K562 (cell line): ENCODE results near the gene FMN2. TPM values are rescaled to one million over a fixed set of nuclear protein-coding genes. Genes with fewer than 3 reads are reported as not detected.

Experiments used
- ATAC-seq: fragments of 200-7000 bp; cut with Tn5 transposase; 3 replicates; pipeline ENCODE4 v1.9.1; 2020; ENCODE audit warnings: moderate library complexity
- BruUV-seq: library from RNA; stranded (reverse); fragments of 400-500 nt; replicated peaks from 2 replicates; lab custom pipeline; 2021; lab: Mats Ljungman, UMichigan
- CTCF ChIA-PET: fragments of 300-600 bp; formaldehyde crosslinking; extraction: SDS; loops from one replicate; lab custom pipeline; 2021; ENCODE audit warnings: low intra/inter-chr PET ratio; lab: Yijun Ruan, JAX
- POLR2A ChIA-PET: fragments of 300-600, 350-650 bp; sonication (Branson Sonifier 250); formaldehyde crosslinking; extraction: SDS; loops from one replicate; lab custom pipeline; 2021; ENCODE audit warnings: antibody characterized with exemption, inconsistent platforms; lab: Yijun Ruan, JAX
- DNase-seq, 4 experiments: peaks; one replicate each; pipeline versions ENCODE4 v3.0.0 to v3.0.0-alpha.2; 2011 to 2018; ENCODE audit warnings: low spot score in 3 of 4, mixed read lengths in 3 of 4; ENCODE audit errors: extremely low read depth in 1 of 4
- FAIRE-seq: peaks from 2 replicates; lab custom pipeline; 2011; peaks lifted over from hg19 to GRCh38; lab: Jason Lieb, UNC
- H2AFZ ChIP-seq: 2 replicates; pipeline ENCODE4 v1.6.0; 2011; ENCODE audit warnings: low read depth, low read length, control low read depth, inconsistent platforms
- H3K27ac ChIP-seq: fragments of 200-600 bp; 3 replicates; pipeline ENCODE4 v1.8.0; 2011; ENCODE audit warnings: low read depth, mild to moderate bottlenecking, control low read depth, inconsistent platforms, low read length, moderate library complexity, mixed read lengths; ENCODE audit errors: extremely low read depth
- H3K27me3 ChIP-seq, 2 experiments: fragments of 300-600 bp in 1 of 2; 2 replicates in 1 of 2; 3 replicates in 1 of 2; pipeline versions ENCODE4 v1.6.0 to v1.8.0; 2011; ENCODE audit warnings: inconsistent platforms in 2 of 2, low read length in 2 of 2, mild to moderate bottlenecking in 1 of 2, mixed read lengths in 1 of 2, moderate library complexity in 1 of 2; ENCODE audit not compliant: control insufficient read depth in 2 of 2, insufficient read depth in 2 of 2
- H3K36me3 ChIP-seq: fragments of 300-600 bp; 3 replicates; pipeline ENCODE4 v1.8.0; 2011; ENCODE audit warnings: mild to moderate bottlenecking, low read length, inconsistent platforms; ENCODE audit not compliant: control insufficient read depth, insufficient read depth
- H3K4me1 ChIP-seq, 2 experiments: fragments of 200-600 bp in 1 of 2; replicated peaks in 1 of 2; 2 replicates in 1 of 2; 3 replicates in 1 of 2; pipeline versions ENCODE4 v1.5.1 to v1.8.0; 2011; ENCODE audit warnings: inconsistent platforms in 2 of 2, low read length in 2 of 2, mild to moderate bottlenecking in 1 of 2, mixed read lengths in 1 of 2, moderate library complexity in 1 of 2; ENCODE audit not compliant: control insufficient read depth in 2 of 2, insufficient read depth in 2 of 2
- H3K4me2 ChIP-seq: 2 replicates; pipeline ENCODE4 v1.6.1; 2011; ENCODE audit warnings: low read length, control low read depth, inconsistent platforms, mixed read lengths; ENCODE audit not compliant: insufficient read depth
- H3K4me3 ChIP-seq: fragments of 200-600 bp; sonication (generic), shearing (Covaris generic); 2 replicates; pipeline ENCODE4 v1.5.1; 2016; ENCODE audit warnings: control low read depth, inconsistent platforms
- H3K79me2 ChIP-seq: fragments of 200-600 bp; 3 replicates; pipeline ENCODE4 v1.8.0; 2011; ENCODE audit warnings: low read length, inconsistent platforms; ENCODE audit not compliant: control insufficient read depth, insufficient read depth
- H3K9ac ChIP-seq, 2 experiments: 2 replicates each; pipeline versions ENCODE4 v1.6.0 to v1.6.1; 2011; ENCODE audit warnings: low read depth in 2 of 2, low read length in 2 of 2, control low read depth in 1 of 2, inconsistent platforms in 1 of 2, mild to moderate bottlenecking in 1 of 2, mixed read lengths in 1 of 2; ENCODE audit not compliant: insufficient read depth in 1 of 2
- H3K9me1 ChIP-seq: one replicate; pipeline ENCODE4 v1.6.0; 2011; ENCODE audit warnings: inconsistent platforms, mild to moderate bottlenecking, low read length, moderate library complexity; ENCODE audit not compliant: control insufficient read depth, insufficient read depth
- H3K9me3 ChIP-seq: replicated peaks from 2 replicates; pipeline ENCODE4 v1.5.1; 2011; ENCODE audit warnings: low read depth, low read length, inconsistent platforms; ENCODE audit not compliant: control insufficient read depth, insufficient read depth
- H4K20me1 ChIP-seq: replicated peaks from 2 replicates; pipeline ENCODE4 v1.6.1; 2011; ENCODE audit warnings: low read length, inconsistent platforms, mixed read lengths; ENCODE audit not compliant: control insufficient read depth, insufficient read depth
- CREBBP ChIP-seq: IDR thresholded peaks from one replicate; pipeline ENCODE4 v1.6.1; 2012; ENCODE audit warnings: low read depth, mild to moderate bottlenecking, control low read depth, inconsistent platforms, low read length
- FOSL1 ChIP-seq: fragments of 200-800 bp; sonication (Bioruptor generic); conservative IDR thresholded peaks from 2 replicates; pipeline ENCODE4 v1.6.1; 2016; ENCODE audit warnings: missing genetic modification characterization, missing compliant biosample characterization
- FOXA3 ChIP-seq, 2 experiments: fragments of 450-650 bp in 1 of 2; sonication (generic) in 1 of 2; formaldehyde crosslinking; IDR thresholded peaks in 1 of 2; conservative IDR thresholded peaks in 1 of 2; 2 replicates each; pipeline versions ENCODE4 v1.4.0 to v1.8.0; 2020 to 2022; ENCODE audit warnings: mild to moderate bottlenecking in 2 of 2, missing genetic modification reagents in 1 of 2
- FOXK1 ChIP-seq: sonication (generic); formaldehyde crosslinking; IDR thresholded peaks from 2 replicates; pipeline ENCODE4 v1.8.0; 2022; ENCODE audit warnings: missing genetic modification reagents, mild to moderate bottlenecking, borderline replicate concordance
- NFRKB ChIP-seq: fragments of 450-650 bp; IDR thresholded peaks from 2 replicates; pipeline ENCODE4 v1.6.1; 2016; ENCODE audit warnings: low read depth
- POLR2A ChIP-seq: fragments of 450-650 bp; conservative IDR thresholded peaks from 2 replicates; pipeline ENCODE4 v1.6.1; 2016
- TSC22D4 ChIP-seq: fragments of 450-650 bp; IDR thresholded peaks from 2 replicates; pipeline ENCODE4 v1.6.1; 2016; ENCODE audit warnings: missing genetic modification characterization, missing biosample characterization, control low read depth
- ZBTB1 ChIP-seq: sonication (generic); formaldehyde crosslinking; IDR thresholded peaks from 2 replicates; pipeline ENCODE4 v1.8.1; 2023; ENCODE audit warnings: missing genetic modification reagents, low read depth, mild to moderate bottlenecking, borderline replicate concordance
- WGBS: fragments of 100-300 bp; shearing (Covaris generic); methylation state at CpG from one replicate; pipeline ENCODE4 v1.1.6; 2016; ENCODE audit warnings: low coverage, mixed read lengths; ENCODE audit not compliant: insufficient coverage; ENCODE audit errors: missing lambda C conversion rate; 5-methylcytosine and 5-hydroxymethylcytosine counted together
- in situ Hi-C: fragments of 300-500 bp; cut with MboI; formaldehyde crosslinking; loops from 4 replicates; pipeline ENCODE4 v1.15.0; 2018; ENCODE audit warnings: inconsistent platforms, mixed read lengths
- intact Hi-C: fragments of 100-400 bp; cut with micrococcal nuclease; formaldehyde crosslinking; loops from 2 replicates; pipeline ENCODE4 v1.14.2; 2022
- polyA plus RNA-seq, 8 experiments: library from polyadenylated mRNA; depleted of rRNA in 4 of 8; stranded (reverse) in 5 of 8; unstranded in 3 of 8; fragments of >200 nt; fragmentation: Nextera tagmentation in 2 of 8; fragmentation: Illumina TruSeq in 1 of 8; extraction: Ambion mirVana in 2 of 8; extraction: Trizol in 1 of 8; gene quantifications; 2 replicates each; pipeline versions ENCODE4 v1.2.1 to v1.2.3, GENCODE V29; 2011 to 2014; ENCODE audit warnings: inconsistent platforms in 1 of 8, missing spikeins in 1 of 8
- total RNA-seq, 7 experiments: library from RNA; depleted of rRNA in 6 of 7; stranded (reverse); fragments of >200 nt in 6 of 7; fragmentation: Illumina TruSeq in 2 of 7; extraction: Trizol in 2 of 7; gene quantifications; 2 replicates each; pipeline versions ENCODE4 v1.2.1 to v1.2.3, GENCODE V29; 2011 to 2021; ENCODE audit warnings: low replicate concordance in 1 of 7
- TF ChIP-seq, protein P1 (sequence below): IDR thresholded peaks from 3 replicates; pipeline ENCODE4 v1.6.1; 2011; ENCODE audit warnings: borderline replicate concordance, mild to moderate bottlenecking, moderate library complexity; ENCODE audit not compliant: insufficient read length; ENCODE audit errors: extremely low read depth
- TF ChIP-seq, protein P2 (sequence below): sonication (generic); formaldehyde crosslinking; IDR thresholded peaks from 2 replicates; pipeline ENCODE4 v1.8.0; 2022; ENCODE audit warnings: missing genetic modification reagents, mild to moderate bottlenecking, moderate library complexity, borderline replicate concordance
- TF ChIP-seq, protein P3 (sequence below): fragments of 250-450 bp; sonication (Bioruptor Pico); IDR thresholded peaks from 2 replicates; pipeline ENCODE4 v1.5.0; 2022; ENCODE audit warnings: mild to moderate bottlenecking

The FMN2 gene
- total and polyA plus RNA-seq, 9 of the 15 experiments (the other 6 are each of a cell fraction or from before 2014, with no cell fraction given), result 0.15 to 0.45 (median 0.16) TPM; not detected in 3

DNA sequence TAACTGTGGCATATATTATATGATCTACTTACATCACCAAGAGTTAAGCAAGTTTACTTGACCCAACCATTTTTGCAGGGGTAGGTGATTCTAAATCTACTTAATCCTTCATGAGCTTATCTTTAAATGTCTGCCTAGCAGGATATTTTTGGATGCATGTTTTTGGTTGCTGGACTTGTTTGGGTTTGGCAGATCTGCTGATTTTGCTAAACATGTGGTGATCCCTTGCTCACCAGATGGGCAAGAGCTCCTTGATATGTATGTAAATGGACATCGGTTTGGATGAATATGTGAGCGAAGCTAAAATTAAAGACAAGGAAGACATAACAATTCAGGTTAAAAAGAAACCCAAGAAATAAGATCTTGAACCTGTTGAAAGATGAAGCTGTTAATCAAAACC is 36.7 kb downstream of the FMN2 start:
- Histone ChIP-seq H3K9me1 (no peaks in the 10 kb centered on the region), H3K27me3 (no peaks in the 10 kb centered on the region), H3K9me3 (no peaks in the 10 kb centered on the region), H3K36me3 (no peaks in the 10 kb centered on the region), H3K4me3 (no peak overlapping the region), H3K4me2 (no peak overlapping the region), H2AFZ (no peak overlapping the region), H3K9ac (no peak overlapping the region), H3K4me1 (no peaks in the 10 kb centered on the region), H3K79me2 (no peaks in the 10 kb centered on the region), H3K27ac (no peak overlapping the region), H4K20me1 (no peaks in the 10 kb centered on the region)
- POLR2A ChIA-PET, result interaction anchor here (1.6 kb wide), 1 partner anchor 21 kb away, joined by 4 read pairs; no protein-coding TSS in a partner anchor
- ATAC-seq (no peak), DNase-seq (no peak), FAIRE-seq (no peak)
- in situ Hi-C loops (no loop called here), intact Hi-C loops (no loop called here)
- CTCF ChIA-PET, result no interaction called here
- no TSS peak for BruUV-seq
- 0% methylated on average over 2 of the region's 2 CpGs for WGBS
- no peak for TF ChIP-seq NFRKB
- no peak for TF ChIP-seq FOXK1 (CRISPR knock-in tag)
- TF ChIP-seq TSC22D4 (tag), result no peak
- TF ChIP-seq, protein P1, sequence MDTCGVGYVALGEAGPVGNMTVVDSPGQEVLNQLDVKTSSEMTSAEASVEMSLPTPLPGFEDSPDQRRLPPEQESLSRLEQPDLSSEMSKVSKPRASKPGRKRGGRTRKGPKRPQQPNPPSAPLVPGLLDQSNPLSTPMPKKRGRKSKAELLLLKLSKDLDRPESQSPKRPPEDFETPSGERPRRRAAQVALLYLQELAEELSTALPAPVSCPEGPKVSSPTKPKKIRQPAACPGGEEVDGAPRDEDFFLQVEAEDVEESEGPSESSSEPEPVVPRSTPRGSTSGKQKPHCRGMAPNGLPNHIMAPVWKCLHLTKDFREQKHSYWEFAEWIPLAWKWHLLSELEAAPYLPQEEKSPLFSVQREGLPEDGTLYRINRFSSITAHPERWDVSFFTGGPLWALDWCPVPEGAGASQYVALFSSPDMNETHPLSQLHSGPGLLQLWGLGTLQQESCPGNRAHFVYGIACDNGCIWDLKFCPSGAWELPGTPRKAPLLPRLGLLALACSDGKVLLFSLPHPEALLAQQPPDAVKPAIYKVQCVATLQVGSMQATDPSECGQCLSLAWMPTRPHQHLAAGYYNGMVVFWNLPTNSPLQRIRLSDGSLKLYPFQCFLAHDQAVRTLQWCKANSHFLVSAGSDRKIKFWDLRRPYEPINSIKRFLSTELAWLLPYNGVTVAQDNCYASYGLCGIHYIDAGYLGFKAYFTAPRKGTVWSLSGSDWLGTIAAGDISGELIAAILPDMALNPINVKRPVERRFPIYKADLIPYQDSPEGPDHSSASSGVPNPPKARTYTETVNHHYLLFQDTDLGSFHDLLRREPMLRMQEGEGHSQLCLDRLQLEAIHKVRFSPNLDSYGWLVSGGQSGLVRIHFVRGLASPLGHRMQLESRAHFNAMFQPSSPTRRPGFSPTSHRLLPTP, result no peak
- TF ChIP-seq CREBBP, result no peak
- TF ChIP-seq FOSL1 (tag), result no peak
- no peak for TF ChIP-seq ZBTB1
- no peak for TF ChIP-seq POLR2A
- no peak for TF ChIP-seq FOXA3 (CRISPR knock-in tag; conservative IDR thresholded peaks at IDR 0.05 in 1 of 2, IDR thresholded peaks at IDR 0.05 in 1 of 2)
- TF ChIP-seq, protein P2, sequence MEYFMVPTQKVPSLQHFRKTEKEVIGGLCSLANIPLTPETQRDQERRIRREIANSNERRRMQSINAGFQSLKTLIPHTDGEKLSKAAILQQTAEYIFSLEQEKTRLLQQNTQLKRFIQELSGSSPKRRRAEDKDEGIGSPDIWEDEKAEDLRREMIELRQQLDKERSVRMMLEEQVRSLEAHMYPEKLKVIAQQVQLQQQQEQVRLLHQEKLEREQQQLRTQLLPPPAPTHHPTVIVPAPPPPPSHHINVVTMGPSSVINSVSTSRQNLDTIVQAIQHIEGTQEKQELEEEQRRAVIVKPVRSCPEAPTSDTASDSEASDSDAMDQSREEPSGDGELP, result no peak
- TF ChIP-seq, protein P3, sequence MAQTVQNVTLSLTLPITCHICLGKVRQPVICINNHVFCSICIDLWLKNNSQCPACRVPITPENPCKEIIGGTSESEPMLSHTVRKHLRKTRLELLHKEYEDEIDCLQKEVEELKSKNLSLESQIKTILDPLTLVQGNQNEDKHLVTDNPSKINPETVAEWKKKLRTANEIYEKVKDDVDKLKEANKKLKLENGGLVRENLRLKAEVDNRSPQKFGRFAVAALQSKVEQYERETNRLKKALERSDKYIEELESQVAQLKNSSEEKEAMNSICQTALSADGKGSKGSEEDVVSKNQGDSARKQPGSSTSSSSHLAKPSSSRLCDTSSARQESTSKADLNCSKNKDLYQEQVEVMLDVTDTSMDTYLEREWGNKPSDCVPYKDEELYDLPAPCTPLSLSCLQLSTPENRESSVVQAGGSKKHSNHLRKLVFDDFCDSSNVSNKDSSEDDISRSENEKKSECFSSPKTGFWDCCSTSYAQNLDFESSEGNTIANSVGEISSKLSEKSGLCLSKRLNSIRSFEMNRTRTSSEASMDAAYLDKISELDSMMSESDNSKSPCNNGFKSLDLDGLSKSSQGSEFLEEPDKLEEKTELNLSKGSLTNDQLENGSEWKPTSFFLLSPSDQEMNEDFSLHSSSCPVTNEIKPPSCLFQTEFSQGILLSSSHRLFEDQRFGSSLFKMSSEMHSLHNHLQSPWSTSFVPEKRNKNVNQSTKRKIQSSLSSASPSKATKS (CRISPR knock-in tag), result no peak
